ENCODE results near the gene VSNL1. TPM values are rescaled to one million over a fixed set of nuclear protein-coding genes. Genes with fewer than 3 reads are reported as not detected.

The VSNL1 gene
- total RNA-seq, 2 donors from 2014 or later, result 0.66 to 4.2 TPM

DNA sequence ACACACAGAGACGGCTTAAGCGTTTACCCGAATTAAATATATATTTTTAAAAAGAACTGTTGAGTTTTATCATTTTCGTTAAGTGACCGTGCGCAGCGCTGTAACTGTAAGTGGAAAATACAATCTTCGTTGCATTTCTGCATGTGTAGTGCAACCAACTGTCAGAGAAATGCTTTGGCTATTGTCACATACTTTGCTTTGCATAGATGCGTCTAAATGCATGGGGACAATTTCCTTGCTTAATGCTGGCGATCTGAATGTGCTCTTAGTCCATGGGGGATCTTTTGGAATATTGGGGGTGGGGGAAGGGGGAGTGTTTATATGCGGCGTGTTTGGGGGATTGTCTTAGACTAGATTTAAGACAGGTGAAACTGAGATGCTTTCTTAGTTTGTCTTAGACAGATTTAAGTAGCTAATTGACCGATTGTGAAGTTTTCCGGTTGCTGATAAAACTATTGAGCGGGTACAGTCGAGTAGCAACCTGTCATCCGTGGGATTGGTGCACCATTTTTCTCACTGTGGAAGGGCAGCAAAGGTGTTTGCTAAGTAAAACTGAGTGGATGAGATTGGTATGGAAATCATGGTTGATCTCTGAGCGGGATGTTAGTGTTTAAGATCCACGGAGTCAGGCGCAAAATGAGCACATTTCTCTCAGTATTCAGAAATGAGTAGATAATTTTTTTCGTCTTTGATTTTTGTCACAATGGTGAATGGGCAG lies 476 bp downstream of the VSNL1 start:
- Histone ChIP-seq H3K36me3 (replicated peaks in 1 of 2; ENCODE audit: insufficient read depth in 1 of 2, low read depth in 2 of 2) (no peaks in the 10 kb centered on the region), H3K4me3 (peak overlapping the region; percentile 27 to 36), H3K27ac (peak overlapping the region in 3 of 4 donors; percentile 82 to 92 (median 82)), H3K4me1 (peaks cover 24% of the 10 kb centered on the region), H3K27me3 (peaks cover 0 to 7% of the 10 kb centered on the region in 2 donors), H3K9me3 (no peaks in the 10 kb centered on the region)
- TF ChIP-seq POLR2A (IDR thresholded peaks at IDR 0.05), result no peak
- TF ChIP-seq, protein P1, sequence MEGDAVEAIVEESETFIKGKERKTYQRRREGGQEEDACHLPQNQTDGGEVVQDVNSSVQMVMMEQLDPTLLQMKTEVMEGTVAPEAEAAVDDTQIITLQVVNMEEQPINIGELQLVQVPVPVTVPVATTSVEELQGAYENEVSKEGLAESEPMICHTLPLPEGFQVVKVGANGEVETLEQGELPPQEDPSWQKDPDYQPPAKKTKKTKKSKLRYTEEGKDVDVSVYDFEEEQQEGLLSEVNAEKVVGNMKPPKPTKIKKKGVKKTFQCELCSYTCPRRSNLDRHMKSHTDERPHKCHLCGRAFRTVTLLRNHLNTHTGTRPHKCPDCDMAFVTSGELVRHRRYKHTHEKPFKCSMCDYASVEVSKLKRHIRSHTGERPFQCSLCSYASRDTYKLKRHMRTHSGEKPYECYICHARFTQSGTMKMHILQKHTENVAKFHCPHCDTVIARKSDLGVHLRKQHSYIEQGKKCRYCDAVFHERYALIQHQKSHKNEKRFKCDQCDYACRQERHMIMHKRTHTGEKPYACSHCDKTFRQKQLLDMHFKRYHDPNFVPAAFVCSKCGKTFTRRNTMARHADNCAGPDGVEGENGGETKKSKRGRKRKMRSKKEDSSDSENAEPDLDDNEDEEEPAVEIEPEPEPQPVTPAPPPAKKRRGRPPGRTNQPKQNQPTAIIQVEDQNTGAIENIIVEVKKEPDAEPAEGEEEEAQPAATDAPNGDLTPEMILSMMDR (IDR thresholded peaks at IDR 0.05), result no peak
- ATAC-seq, result no peak
- WGBS, 2 donors, result 3 to 4% methylated on average over 21 of the region's 21 CpGs
- no peak for DNase-seq
- intact Hi-C loops (cut with DNase I), result no loop called here

DNA sequence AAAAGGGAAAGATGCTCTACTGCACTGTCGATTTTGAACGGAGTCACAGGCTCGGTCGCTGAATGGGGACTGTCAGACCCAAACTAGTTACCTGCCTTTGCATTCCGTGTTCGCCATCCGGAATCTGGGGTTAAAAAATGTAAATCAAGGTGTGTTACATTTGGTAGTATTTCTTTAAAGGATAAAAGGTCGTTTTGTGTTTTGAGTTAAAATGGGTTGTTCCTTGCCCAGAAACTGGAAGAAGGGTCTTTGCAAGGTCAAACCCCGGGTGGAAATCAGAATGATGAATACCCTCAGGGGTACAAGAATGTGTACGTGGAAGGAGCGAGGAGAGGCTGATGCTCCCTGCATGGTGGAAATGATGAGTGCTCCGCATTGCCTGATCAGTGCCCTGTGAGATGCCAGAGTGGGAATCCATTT lies 1.0 kb downstream of the VSNL1 start:
- TF ChIP-seq POLR2A (IDR thresholded peaks at IDR 0.05), result no peak
- TF ChIP-seq, protein P1 (IDR thresholded peaks at IDR 0.05), result no peak
- no peaks in the 10 kb centered on the region for H3K9me3 ChIP-seq
- H3K4me1 ChIP-seq, result peaks cover 24% of the 10 kb centered on the region
- H3K4me3 ChIP-seq, result no peak overlapping the region
- intact Hi-C loops (cut with DNase I), result no loop called here
- no peak for ATAC-seq
- WGBS, 2 donors, result 9 to 16% methylated on average over 12 of the region's 12 CpGs
- DNase-seq, result no peak
- no peak overlapping the region for H3K27ac ChIP-seq
- peaks cover 0 to 7% of the 10 kb centered on the region in 2 donors for H3K27me3 ChIP-seq
- no peaks in the 10 kb centered on the region for H3K36me3 ChIP-seq (replicated peaks in 1 of 2; ENCODE audit: insufficient read depth in 1 of 2, low read depth in 2 of 2)

DNA sequence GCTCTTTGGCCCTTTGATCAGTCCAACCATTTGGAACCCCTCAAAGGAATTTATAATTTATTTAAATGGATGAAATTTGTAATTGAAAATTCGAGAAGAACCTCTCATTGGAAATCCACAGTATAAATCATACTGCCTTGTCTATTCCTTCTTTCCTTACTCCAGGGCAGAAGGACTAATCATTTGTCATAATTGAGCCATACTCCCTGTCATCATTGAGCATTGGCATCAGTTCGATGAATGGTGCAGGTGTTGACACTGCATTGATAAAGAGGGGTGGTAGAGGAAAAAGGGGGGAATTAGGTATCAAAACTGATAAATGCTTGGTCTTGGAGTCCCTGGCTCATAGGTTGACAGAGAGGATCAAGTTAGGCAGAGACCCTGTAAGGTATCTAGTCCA lies 2.0 kb downstream of the VSNL1 start:
- 71 to 75% methylated on average over 2 of the region's 2 CpGs for WGBS, 2 donors
- TF ChIP-seq POLR2A (IDR thresholded peaks at IDR 0.05), result no peak
- TF ChIP-seq, protein P1 (IDR thresholded peaks at IDR 0.05), result no peak
- Histone ChIP-seq H3K4me1 (peaks cover 24% of the 10 kb centered on the region), H3K27me3 (peaks cover 0 to 7% of the 10 kb centered on the region in 2 donors), H3K36me3 (replicated peaks in 1 of 2; ENCODE audit: insufficient read depth in 1 of 2, low read depth in 2 of 2) (no peaks in the 10 kb centered on the region), H3K4me3 (no peak overlapping the region), H3K9me3 (no peaks in the 10 kb centered on the region), H3K27ac (no peak overlapping the region)
- no peak for ATAC-seq
- intact Hi-C loops (cut with DNase I), result no loop called here
- no peak for DNase-seq

DNA sequence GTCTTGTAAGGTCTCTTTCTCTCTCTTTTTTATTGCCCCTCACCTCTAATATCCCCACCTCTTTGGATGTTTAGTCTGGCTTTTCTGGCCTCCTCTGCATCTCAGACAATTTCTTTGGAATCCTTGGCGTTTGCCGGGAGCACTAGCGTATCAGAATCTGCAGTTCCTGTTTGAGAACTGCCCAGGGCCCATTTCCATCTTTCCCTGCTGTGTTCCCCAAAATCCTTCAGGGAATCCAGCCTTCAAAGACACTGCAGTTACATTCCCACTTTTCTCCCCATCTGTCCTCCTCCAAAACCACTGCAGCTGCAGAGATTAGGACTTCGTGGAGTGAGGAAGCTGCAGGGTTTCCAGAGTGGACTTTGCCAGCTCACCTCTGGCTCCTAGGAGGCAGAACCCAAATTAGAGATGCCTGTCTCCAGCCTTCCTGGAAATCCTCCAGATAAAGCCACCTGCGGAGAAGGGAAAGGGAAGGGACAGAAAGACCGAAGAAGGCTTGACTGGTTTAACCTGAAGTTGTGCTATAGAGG lies 2.7 kb downstream of the VSNL1 start:
- H3K27me3 ChIP-seq, result peaks cover 0 to 7% of the 10 kb centered on the region in 2 donors
- no peak overlapping the region for H3K27ac ChIP-seq
- WGBS, 2 donors, result 67 to 68% methylated on average over 6 of the region's 6 CpGs
- H3K36me3 ChIP-seq (replicated peaks in 1 of 2; ENCODE audit: insufficient read depth in 1 of 2, low read depth in 2 of 2), result no peaks in the 10 kb centered on the region
- H3K9me3 ChIP-seq, result no peaks in the 10 kb centered on the region
- H3K4me1 ChIP-seq, result peaks cover 20% of the 10 kb centered on the region
- ATAC-seq (no peak), DNase-seq (no peak)
- intact Hi-C loops (cut with DNase I), result no loop called here
- TF ChIP-seq POLR2A (IDR thresholded peaks at IDR 0.05), result no peak
- TF ChIP-seq, protein P1 (IDR thresholded peaks at IDR 0.05), result no peak
- H3K4me3 ChIP-seq, result no peak overlapping the region

DNA sequence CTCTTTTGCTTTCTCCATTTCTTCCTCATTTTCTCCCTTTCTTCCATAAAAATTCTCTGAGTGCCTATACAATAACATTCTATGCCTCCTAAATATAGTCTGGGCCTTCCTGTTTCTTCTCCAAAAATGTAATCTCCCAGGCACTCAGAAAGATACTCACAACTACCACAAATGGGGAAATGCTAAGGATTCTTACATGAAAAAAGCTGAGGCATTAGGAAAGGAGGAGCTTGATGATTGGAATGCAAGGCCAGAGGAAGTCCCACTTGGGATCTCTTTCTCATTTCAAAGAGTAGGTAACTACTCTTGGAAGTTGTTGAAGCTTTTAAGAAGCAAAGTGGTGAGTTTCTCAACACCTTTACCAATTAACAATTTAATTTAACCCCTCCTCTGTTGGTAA lies 3.4 kb downstream of the VSNL1 start:
- H3K27ac ChIP-seq, result no peak overlapping the region
- peaks cover 17% of the 10 kb centered on the region for H3K4me1 ChIP-seq
- H3K9me3 ChIP-seq, result no peaks in the 10 kb centered on the region
- H3K4me3 ChIP-seq, result no peak overlapping the region
- TF ChIP-seq, protein P1 (IDR thresholded peaks at IDR 0.05), result no peak
- TF ChIP-seq POLR2A (IDR thresholded peaks at IDR 0.05), result no peak
- ATAC-seq (no peak), DNase-seq (no peak)
- no peaks in the 10 kb centered on the region for H3K36me3 ChIP-seq (replicated peaks in 1 of 2; ENCODE audit: insufficient read depth in 1 of 2, low read depth in 2 of 2)
- intact Hi-C loops (cut with DNase I), result no loop called here
- H3K27me3 ChIP-seq, result peaks cover 0 to 7% of the 10 kb centered on the region in 2 donors

Measured in body of pancreas (tissue), 4 donors.